GM23338 (cell line): ENCODE data around the gene KCNAB2. TPM values are rescaled to one million over a fixed set of nuclear protein-coding genes. Genes with fewer than 3 reads are reported as not detected.

Source experiments
- ATAC-seq: fragments of 200-7000 bp; cut with Tn5 transposase; 3 replicates; pipeline ENCODE4 v1.9.1; 2020
- DNase-seq: peaks from one replicate; pipeline ENCODE4 v3.0.0-alpha.2; 2015; ENCODE audit warnings: low spot score
- H2AFZ ChIP-seq: fragments of 200-600 bp; sonication (generic); 2 replicates; pipeline ENCODE4 v1.8.0; 2016; ENCODE audit warnings: antibody characterized with exemption, mild to moderate bottlenecking, moderate library complexity
- H3F3A ChIP-seq: fragments of 200-600 bp; sonication (generic); replicated peaks from 2 replicates; pipeline ENCODE4 v1.8.0; 2017; ENCODE audit warnings: antibody characterized with exemption, mixed run types, low read depth
- H3K27ac ChIP-seq: fragments of 200-600 bp; sonication (generic); 2 replicates; pipeline ENCODE4 v1.6.1; 2016; ENCODE audit warnings: low read depth
- H3K27me3 ChIP-seq: fragments of 200-600 bp; sonication (generic); 2 replicates; pipeline ENCODE4 v1.8.0; 2016; ENCODE audit warnings: mild to moderate bottlenecking, mixed run types, moderate library complexity; ENCODE audit not compliant: insufficient read depth
- H3K36me3 ChIP-seq: fragments of 200-600 bp; sonication (generic); 2 replicates; pipeline ENCODE4 v1.8.0; 2016; ENCODE audit warnings: mild to moderate bottlenecking; ENCODE audit not compliant: insufficient read depth
- H3K4me1 ChIP-seq: fragments of 200-600 bp; sonication (generic); 2 replicates; pipeline ENCODE4 v1.8.0; 2016; ENCODE audit warnings: mild to moderate bottlenecking, moderate library complexity; ENCODE audit not compliant: insufficient read depth
- H3K4me2 ChIP-seq: fragments of 200-600 bp; sonication (generic); 2 replicates; pipeline ENCODE4 v1.7.1; 2017; ENCODE audit warnings: mixed run types
- H3K4me3 ChIP-seq: fragments of 200-600 bp; sonication (generic); 2 replicates; pipeline ENCODE4 v1.6.1; 2016; ENCODE audit warnings: mixed run types
- H3K79me2 ChIP-seq: fragments of 200-600 bp; sonication (generic); replicated peaks from 2 replicates; pipeline ENCODE4 v1.8.0; 2017; ENCODE audit warnings: mild to moderate bottlenecking; ENCODE audit not compliant: insufficient read depth
- H3K9me2 ChIP-seq: fragments of 200-600 bp; sonication (generic); 2 replicates; pipeline ENCODE4 v1.8.0; 2017; ENCODE audit not compliant: insufficient read depth
- H4K20me1 ChIP-seq: fragments of 200-600 bp; sonication (generic); replicated peaks from 2 replicates; pipeline ENCODE4 v1.8.0; 2017; ENCODE audit warnings: mild to moderate bottlenecking; ENCODE audit not compliant: insufficient read depth
- H3K27ac Mint-ChIP-seq: 2 replicates; pipeline ENCODE4 v1.8.0; 2020; ENCODE audit warnings: inconsistent platforms, mild to moderate bottlenecking, moderate library complexity, mixed read lengths
- H3K27me3 Mint-ChIP-seq: 3 replicates; pipeline ENCODE4 v1.8.0; 2022; ENCODE audit warnings: low read depth, mild to moderate bottlenecking, moderate library complexity, mixed read lengths, inconsistent platforms; ENCODE audit not compliant: insufficient read depth, poor library complexity
- H3K36me3 Mint-ChIP-seq: 3 replicates; pipeline ENCODE4 v1.8.0; 2021; ENCODE audit warnings: low read depth, mild to moderate bottlenecking, inconsistent platforms, moderate library complexity, mixed read lengths
- H3K4me1 Mint-ChIP-seq: 3 replicates; pipeline ENCODE4 v1.8.0; 2020; ENCODE audit warnings: mild to moderate bottlenecking, inconsistent platforms, mixed read lengths
- H3K4me3 Mint-ChIP-seq: 3 replicates; pipeline ENCODE4 v1.8.0; 2021; ENCODE audit warnings: moderate library complexity, mild to moderate bottlenecking, inconsistent platforms, mixed read lengths
- H3K9me3 Mint-ChIP-seq: 3 replicates; pipeline ENCODE4 v1.8.0; 2020; ENCODE audit warnings: moderate library complexity, mild to moderate bottlenecking, inconsistent platforms, mixed read lengths
- CREB1 ChIP-seq: fragments of 250-450 bp; sonication (Bioruptor Pico); IDR thresholded peaks from 2 replicates; pipeline ENCODE4 v1.5.0; 2020; ENCODE audit warnings: low read depth, mild to moderate bottlenecking, moderate library complexity
- CTCF ChIP-seq, 2 experiments: fragments of 200-600 bp in 1 of 2; sonication (generic) in 1 of 2; conservative IDR thresholded peaks; 2 replicates each; pipeline versions ENCODE4 v1.5.1 to v1.6.1; 2016 to 2017; ENCODE audit warnings: antibody characterized with exemption in 2 of 2, low read depth in 2 of 2, mild to moderate bottlenecking in 2 of 2, moderate library complexity in 1 of 2
- ETS1 ChIP-seq: IDR thresholded peaks from 2 replicates; pipeline ENCODE4 v1.6.1; 2016; ENCODE audit warnings: antibody characterized with exemption
- EZH2 ChIP-seq: fragments of 200-600 bp; sonication (generic); IDR thresholded peaks from one replicate; pipeline ENCODE4 v1.8.0; 2017; ENCODE audit warnings: antibody characterized with exemption, mild to moderate bottlenecking, low read depth; ENCODE audit not compliant: unreplicated experiment
- EZH2phosphoT487 ChIP-seq: fragments of 200-600 bp; sonication (generic); IDR thresholded peaks from one replicate; pipeline ENCODE4 v1.8.1; 2018; ENCODE audit warnings: antibody characterized with exemption; ENCODE audit not compliant: unreplicated experiment
- JUNB ChIP-seq: IDR thresholded peaks from one replicate; pipeline ENCODE4 v1.6.1; 2016; ENCODE audit warnings: antibody characterized with exemption; ENCODE audit not compliant: unreplicated experiment
- NANOG ChIP-seq: IDR thresholded peaks from 2 replicates; pipeline ENCODE4 v1.6.1; 2016; ENCODE audit warnings: antibody characterized with exemption, borderline replicate concordance
- POLR2AphosphoS5 ChIP-seq: IDR thresholded peaks from 2 replicates; pipeline ENCODE4 v1.6.1; 2016; ENCODE audit warnings: antibody characterized with exemption, low read depth
- REST ChIP-seq: IDR thresholded peaks from one replicate; pipeline ENCODE4 v1.6.1; 2018; ENCODE audit warnings: antibody characterized with exemption; ENCODE audit not compliant: unreplicated experiment
- STAT1 ChIP-seq: IDR thresholded peaks from one replicate; pipeline ENCODE4 v1.6.1; 2016; ENCODE audit warnings: antibody characterized with exemption; ENCODE audit not compliant: unreplicated experiment
- ZNF114 ChIP-seq: fragments of 250-450 bp; sonication (Bioruptor Pico); IDR thresholded peaks from 2 replicates; pipeline ENCODE4 v1.5.0; 2020; ENCODE audit warnings: mild to moderate bottlenecking, moderate library complexity
- ZNF331 ChIP-seq: fragments of 250-450 bp; sonication (Bioruptor Pico); IDR thresholded peaks from 2 replicates; pipeline ENCODE4 v1.5.0; 2020; ENCODE audit warnings: low read depth, mild to moderate bottlenecking, moderate library complexity
- ZNF462 ChIP-seq: fragments of 250-450 bp; sonication (Bioruptor Pico); IDR thresholded peaks from 2 replicates; pipeline ENCODE4 v1.5.0; 2020; ENCODE audit warnings: mild to moderate bottlenecking, moderate library complexity
- polyA plus RNA-seq: library from polyadenylated mRNA; unstranded; fragments of >200 nt; fragmentation: Nextera tagmentation; extraction: Ambion mirVana; gene quantifications from 2 replicates; pipeline ENCODE4 v1.2.1, GENCODE V29; 2016
- total RNA-seq: library from RNA; depleted of rRNA; stranded (reverse); fragments of >200 nt; shearing (Covaris generic); gene quantifications from 2 replicates; pipeline ENCODE4 v1.2.3, GENCODE V29; 2014

The KCNAB2 gene
- total and polyA plus RNA-seq, 2 experiments from 2014 or later, result 3.0 to 3.7 TPM

- no peaks in the 10 kb centered on the region for H3K79me2 ChIP-seq
- Mint-ChIP-seq H3K27me3 (peaks cover 2% of the 10 kb centered on the region), H3K27ac (no peak overlapping the region; the same call in 1 of the 2 replicates), H3K36me3 (no peaks in the 10 kb centered on the region), H3K9me3 (no peaks in the 10 kb centered on the region), H3K4me1 (peaks cover 12% of the 10 kb centered on the region), H3K4me3 (no peak overlapping the region)
- H2AFZ ChIP-seq, result no peak overlapping the region
- H4K20me1 ChIP-seq, result no peaks in the 10 kb centered on the region
- DNase-seq (no peak), ATAC-seq (no peak)
- no peak overlapping the region for H3K4me3 ChIP-seq
- no peaks in the 10 kb centered on the region for H3K9me2 ChIP-seq
- no peaks in the 10 kb centered on the region for H3K27me3 ChIP-seq
- no peak overlapping the region for H3K27ac ChIP-seq
- no peaks in the 10 kb centered on the region for H3K36me3 ChIP-seq
- no peak overlapping the region for H3K4me2 ChIP-seq
- TF ChIP-seq JUNB (no peak), EZH2 (no peak), ZNF114 (CRISPR knock-in tag) (no peak), POLR2AphosphoS5 (no peak), CREB1 (CRISPR knock-in tag) (no peak), EZH2phosphoT487 (no peak), REST (no peak), ZNF462 (CRISPR knock-in tag) (no peak), STAT1 (no peak), CTCF (conservative IDR thresholded peaks at IDR 0.05; ENCODE audit: low read depth in 2 of 2) (no peak), ZNF331 (CRISPR knock-in tag) (no peak), NANOG (no peak), ETS1 (no peak)
- no peaks in the 10 kb centered on the region for H3K4me1 ChIP-seq
- H3F3A ChIP-seq, result 0 out of 2 replicates have a peak, but pooled peaks cover 2% of the 10 kb centered on the region
Observed at GRCh38 chr1:6084781-6085495, 39.2 kb downstream of the KCNAB2 start.
